ENCODE measurements around the gene HACL1.

Gene HACL1

GRCh38 chr3:15601399-15602145, at the start of gene HACL1, which contains the start of gene BTD:
Gene HACL1, minus strand, starts transcription at chr3:15601569. Its CDS starts 106 bp downstream, at chr3:15601463.
Gene BTD, plus strand, starts transcription at chr3:15601745. Its CDS starts 33,695 bp downstream, at chr3:15635440.
- DNase-seq (ENCODE audit: low read depth in 2 of 2), result peak; percentile 98 to 99

- DNase-seq (ENCODE audit: low read depth in 2 of 2), result no peak
Measured at GRCh38 chr3:15649858-15650257, 48.5 kb upstream of the HACL1 start.

- no peak for DNase-seq (ENCODE audit: low read depth in 2 of 2)
Measured at GRCh38 chr3:15649341-15649740, 48.0 kb upstream of the HACL1 start.

- peak; percentile 28 to 56 for DNase-seq (ENCODE audit: low read depth in 2 of 2)
Measured at GRCh38 chr3:15647611-15648167, 46.3 kb upstream of the HACL1 start.

- DNase-seq (ENCODE audit: low read depth in 2 of 2), result no peak
Measured at GRCh38 chr3:15646851-15647511, 45.6 kb upstream of the HACL1 start.

GRCh38 chr3:15645740-15646501, 44.6 kb upstream of the HACL1 start:
- no peak for DNase-seq (ENCODE audit: low read depth in 2 of 2)

GRCh38 chr3:15645246-15645645, 43.9 kb upstream of the HACL1 start:
- no peak for DNase-seq (ENCODE audit: low read depth in 2 of 2)

GRCh38 chr3:15638891-15639262, 37.5 kb upstream of the HACL1 start:
- DNase-seq (ENCODE audit: low read depth in 2 of 2), result no peak

GRCh38 chr3:15638193-15638890, 37.0 kb upstream of the HACL1 start:
- no peak for DNase-seq (ENCODE audit: low read depth in 2 of 2)

- no peak for DNase-seq (ENCODE audit: low read depth in 2 of 2)
Measured at GRCh38 chr3:15637131-15637951, 36.0 kb upstream of the HACL1 start.

- no peak for DNase-seq (ENCODE audit: low read depth in 2 of 2)
Measured at GRCh38 chr3:15636028-15636709, 34.8 kb upstream of the HACL1 start.

GRCh38 chr3:15635121-15635661, 33.8 kb upstream of the HACL1 start:
- DNase-seq (ENCODE audit: low read depth in 2 of 2), result no peak

- DNase-seq (ENCODE audit: low read depth in 2 of 2), result no peak
Measured at GRCh38 chr3:15634671-15635070, 33.3 kb upstream of the HACL1 start.

- no peak for DNase-seq (ENCODE audit: low read depth in 2 of 2)
Measured at GRCh38 chr3:15633766-15634598, 32.6 kb upstream of the HACL1 start.

- DNase-seq (ENCODE audit: low read depth in 2 of 2), result no peak
Measured at GRCh38 chr3:15633159-15633558, 31.8 kb upstream of the HACL1 start.

GRCh38 chr3:15632212-15632580, 30.8 kb upstream of the HACL1 start:
- DNase-seq (ENCODE audit: low read depth in 2 of 2), result no peak

- DNase-seq (ENCODE audit: low read depth in 2 of 2), result no peak
Measured at GRCh38 chr3:15631426-15632211, 30.2 kb upstream of the HACL1 start.
